ENCODE data around the gene TSSC4. TPM values are rescaled to one million over a fixed set of nuclear protein-coding genes. Genes with fewer than 3 reads are reported as not detected.
"Not testable (repeated sequence)": the region's sequence is repeated elsewhere in the genome, so short reads cannot be mapped to it uniquely, and the experiment has no call there.

The TSSC4 gene
- polyA plus RNA-seq, 3 donors = 28.1 to 74.6 (median 52.0) TPM

- no peak for DNase-seq
- H3K4me3 Mint-ChIP-seq = no peak overlapping the region
- peaks cover 0 to 3% (median 0%) of the 10 kb centered on the region in 7 donors for H3K9me3 Mint-ChIP-seq
- Histone ChIP-seq H3K4me1 (ENCODE audit: control insufficient read depth in 1 of 2, insufficient read depth in 2 of 2, low read length in 2 of 2) (no peaks in the 10 kb centered on the region), H4K20me1 (ENCODE audit: insufficient read depth, low read length) (no peaks in the 10 kb centered on the region), H3K79me2 (ENCODE audit: insufficient read depth, low read length) (no peaks in the 10 kb centered on the region), H3K4me2 (replicated peaks; ENCODE audit: extremely low read depth, low read length, poor library complexity, severe bottlenecking) (no peak overlapping the region), H3K27me3 (ENCODE audit: control insufficient read depth in 2 of 2, insufficient read depth in 2 of 2, low read length in 2 of 2) (peaks cover 0 to 2% of the 10 kb centered on the region in 2 donors), H3K9me3 (replicated peaks in 1 of 2; ENCODE audit: control insufficient read depth in 1 of 2, insufficient read depth in 1 of 2, low read length in 2 of 2) (no peaks in the 10 kb centered on the region), H3K4me3 (replicated peaks in 1 of 3; ENCODE audit: low read depth in 2 of 3, low read length in 3 of 3) (no peak overlapping the region), H3K27ac (ENCODE audit: low read depth in 1 of 2, low read length in 2 of 2) (no peak overlapping the region), H2AFZ (ENCODE audit: insufficient read depth, low read depth, low read length, poor library complexity, severe bottlenecking) (no peak overlapping the region), H3K36me3 (replicated peaks in 1 of 2; ENCODE audit: control insufficient read depth in 1 of 2, insufficient read depth in 2 of 2, low read length in 2 of 2) (no peaks in the 10 kb centered on the region), H3K9ac (ENCODE audit: insufficient read depth, low read length, poor library complexity, severe bottlenecking) (no peak overlapping the region)
- no peak overlapping the region for H3K27ac Mint-ChIP-seq
- peaks cover 16 to 33% (median 17%) of the 10 kb centered on the region in 3 donors for H3K27me3 Mint-ChIP-seq (ENCODE audit: low read depth in 3 of 3)
- intact Hi-C loops (cut with micrococcal nuclease) = no loop called here
- peaks cover 5% of the 10 kb centered on the region for H3K4me1 Mint-ChIP-seq
- no peak for TF ChIP-seq CTCF (IDR thresholded peaks at IDR 0.05)
- 97% methylated on average over 12 of the region's 15 CpGs for WGBS (ENCODE audit: insufficient coverage)
- no peaks in the 10 kb centered on the region for H3K36me3 Mint-ChIP-seq
Observed at GRCh38 chr11:2363577-2364370, 36.8 kb upstream of the TSSC4 start.

- H3K79me2 ChIP-seq (ENCODE audit: insufficient read depth, low read length); H2AFZ ChIP-seq (ENCODE audit: insufficient read depth, low read depth, low read length, poor library complexity, severe bottlenecking); intact Hi-C loops (cut with micrococcal nuclease); H3K27ac Mint-ChIP-seq; H3K36me3 ChIP-seq (replicated peaks in 1 of 2; ENCODE audit: control insufficient read depth in 1 of 2, insufficient read depth in 2 of 2, low read length in 2 of 2); H3K9me3 ChIP-seq (replicated peaks in 1 of 2; ENCODE audit: control insufficient read depth in 1 of 2, insufficient read depth in 1 of 2, low read length in 2 of 2); H3K4me1 ChIP-seq (ENCODE audit: control insufficient read depth in 1 of 2, insufficient read depth in 2 of 2, low read length in 2 of 2); H3K4me3 ChIP-seq (replicated peaks in 1 of 3; ENCODE audit: low read depth in 2 of 3, low read length in 3 of 3); H3K4me3 Mint-ChIP-seq; H3K4me2 ChIP-seq (replicated peaks; ENCODE audit: extremely low read depth, low read length, poor library complexity, severe bottlenecking); H3K9me3 Mint-ChIP-seq; H3K36me3 Mint-ChIP-seq; H3K27ac ChIP-seq (ENCODE audit: low read depth in 1 of 2, low read length in 2 of 2); H3K9ac ChIP-seq (ENCODE audit: insufficient read depth, low read length, poor library complexity, severe bottlenecking); H3K4me1 Mint-ChIP-seq; H4K20me1 ChIP-seq (ENCODE audit: insufficient read depth, low read length); H3K27me3 ChIP-seq (ENCODE audit: control insufficient read depth in 2 of 2, insufficient read depth in 2 of 2, low read length in 2 of 2); DNase-seq: not testable (repeated sequence)
- H3K27me3 Mint-ChIP-seq (ENCODE audit: low read depth in 3 of 3) = peaks cover 18 to 33% (median 19%) of the 10 kb centered on the region in 3 donors
- 96% methylated on average over 9 of the region's 12 CpGs for WGBS (ENCODE audit: insufficient coverage)
Observed at GRCh38 chr11:2364386-2364785, 36.2 kb upstream of the TSSC4 start.
